K562 (cell line): Measurements from ENCODE around the gene SMIM41. TPM values are rescaled to one million over a fixed set of nuclear protein-coding genes. Genes with fewer than 3 reads are reported as not detected.

Experiments used
- polyA plus RNA-seq, 8 experiments: library from polyadenylated mRNA; depleted of rRNA in 4 of 8; stranded (reverse) in 5 of 8; unstranded in 3 of 8; fragments of >200 nt; fragmentation: Nextera tagmentation in 2 of 8; fragmentation: Illumina TruSeq in 1 of 8; extraction: Ambion mirVana in 2 of 8; extraction: Trizol in 1 of 8; gene quantifications; 2 replicates each; pipeline versions ENCODE4 v1.2.1 to v1.2.3, GENCODE V29; 2011 to 2014; ENCODE audit warnings: inconsistent platforms in 1 of 8, missing spikeins in 1 of 8
- total RNA-seq, 7 experiments: library from RNA; depleted of rRNA in 6 of 7; stranded (reverse); fragments of >200 nt in 6 of 7; fragmentation: Illumina TruSeq in 2 of 7; extraction: Trizol in 2 of 7; gene quantifications; 2 replicates each; pipeline versions ENCODE4 v1.2.1 to v1.2.3, GENCODE V29; 2011 to 2021; ENCODE audit warnings: low replicate concordance in 1 of 7

Gene SMIM41
- total and polyA plus RNA-seq, 9 of the 15 experiments (the other 6 are each of a cell fraction or from before 2014, with no cell fraction given) = not detected

Other genes with a start within 250 kb of the SMIM41 start
Only the 7 nearest of the 12 such genes appear.
- gene ACVRL1, start 172.2 kb upstream of the SMIM41 start, total RNA-seq (2014; rRNA removed) = 0.20 and 0.91 TPM in 2 replicates
- 0.06 and 0.22 TPM in 2 replicates for gene ACVRL1, start 172.2 kb upstream of the SMIM41 start, total RNA-seq (2014; rRNA removed; fragmentation: Illumina TruSeq; extraction: Trizol)
- 0.36 and 0.87 TPM in 2 replicates for gene ACVRL1, start 172.2 kb upstream of the SMIM41 start, total RNA-seq (2015; rRNA removed; fragmentation: Illumina TruSeq; extraction: Trizol)
- gene ACVRL1, start 172.2 kb upstream of the SMIM41 start, total RNA-seq (2021) = 1.3 and 1.4 TPM in 2 replicates
- gene ACVRL1, start 172.2 kb upstream of the SMIM41 start, polyA plus RNA-seq (2011; rRNA removed) = 0.26 and 0.83 TPM in 2 replicates
- gene ACVRL1, start 172.2 kb upstream of the SMIM41 start, polyA plus RNA-seq (2014; fragmentation: Illumina TruSeq; extraction: Trizol) = 0.30 and 0.71 TPM in 2 replicates
- under 1 TPM; 0.07 to 0.11 TPM for gene ACVRL1, start 172.2 kb upstream of the SMIM41 start, polyA plus RNA-seq (2014; fragmentation: Nextera tagmentation; extraction: Ambion mirVana)
- gene ACVRL1, start 172.2 kb upstream of the SMIM41 start, polyA plus RNA-seq (2014; rRNA removed) = 0.42 and 0.45 TPM in 2 replicates
- gene ACVR1B, start 128.0 kb upstream of the SMIM41 start, total RNA-seq (2014; rRNA removed) = 6.8 and 8.6 TPM in 2 replicates
- gene ACVR1B, start 128.0 kb upstream of the SMIM41 start, total RNA-seq (2014; rRNA removed; fragmentation: Illumina TruSeq; extraction: Trizol) = 5.9 and 6.7 TPM in 2 replicates
- 5.9 and 6.9 TPM in 2 replicates for gene ACVR1B, start 128.0 kb upstream of the SMIM41 start, total RNA-seq (2015; rRNA removed; fragmentation: Illumina TruSeq; extraction: Trizol)
- 10.3 and 15.1 TPM in 2 replicates for gene ACVR1B, start 128.0 kb upstream of the SMIM41 start, total RNA-seq (2021)
- gene ACVR1B, start 128.0 kb upstream of the SMIM41 start, polyA plus RNA-seq (2011; rRNA removed) = 8.0 and 8.4 TPM in 2 replicates
- gene ACVR1B, start 128.0 kb upstream of the SMIM41 start, polyA plus RNA-seq (2014; fragmentation: Illumina TruSeq; extraction: Trizol) = 9.9 and 10.8 TPM in 2 replicates
- under 1 TPM; 0.97 to 0.98 TPM for gene ACVR1B, start 128.0 kb upstream of the SMIM41 start, polyA plus RNA-seq (2014; fragmentation: Nextera tagmentation; extraction: Ambion mirVana)
- 7.2 and 11.3 TPM in 2 replicates for gene ACVR1B, start 128.0 kb upstream of the SMIM41 start, polyA plus RNA-seq (2014; rRNA removed)
- 0.82 and 1.5 TPM in 2 replicates for gene TAMALIN, start 72.8 kb upstream of the SMIM41 start, total RNA-seq (2014; rRNA removed)
- 0.70 and 1.3 TPM in 2 replicates for gene TAMALIN, start 72.8 kb upstream of the SMIM41 start, total RNA-seq (2014; rRNA removed; fragmentation: Illumina TruSeq; extraction: Trizol)
- gene TAMALIN, start 72.8 kb upstream of the SMIM41 start, total RNA-seq (2015; rRNA removed; fragmentation: Illumina TruSeq; extraction: Trizol) = 2.2 and 3.2 TPM in 2 replicates
- gene TAMALIN, start 72.8 kb upstream of the SMIM41 start, total RNA-seq (2021) = 1.3 and 1.5 TPM in 2 replicates
- gene TAMALIN, start 72.8 kb upstream of the SMIM41 start, polyA plus RNA-seq (2011; rRNA removed) = 0.74 and 1.1 TPM in 2 replicates
- gene TAMALIN, start 72.8 kb upstream of the SMIM41 start, polyA plus RNA-seq (2014; fragmentation: Illumina TruSeq; extraction: Trizol) = 0.65 and 1.1 TPM in 2 replicates
- gene TAMALIN, start 72.8 kb upstream of the SMIM41 start, polyA plus RNA-seq (2014; fragmentation: Nextera tagmentation; extraction: Ambion mirVana) = not detected
- gene TAMALIN, start 72.8 kb upstream of the SMIM41 start, polyA plus RNA-seq (2014; rRNA removed) = 1.2 and 1.5 TPM in 2 replicates
- 2.0 and 2.2 TPM in 2 replicates for gene NR4A1, start 28.3 kb upstream of the SMIM41 start, total RNA-seq (2014; rRNA removed)
- gene NR4A1, start 28.3 kb upstream of the SMIM41 start, total RNA-seq (2014; rRNA removed; fragmentation: Illumina TruSeq; extraction: Trizol) = 0.47 and 0.86 TPM in 2 replicates
- 0.07 and 0.34 TPM in 2 replicates for gene NR4A1, start 28.3 kb upstream of the SMIM41 start, total RNA-seq (2015; rRNA removed; fragmentation: Illumina TruSeq; extraction: Trizol)
- gene NR4A1, start 28.3 kb upstream of the SMIM41 start, total RNA-seq (2021) = 4.4 and 4.7 TPM in 2 replicates
- gene NR4A1, start 28.3 kb upstream of the SMIM41 start, polyA plus RNA-seq (2011; rRNA removed) = 2.0 and 3.2 TPM in 2 replicates
- 1.7 and 2.4 TPM in 2 replicates for gene NR4A1, start 28.3 kb upstream of the SMIM41 start, polyA plus RNA-seq (2014; fragmentation: Illumina TruSeq; extraction: Trizol)
- gene NR4A1, start 28.3 kb upstream of the SMIM41 start, polyA plus RNA-seq (2014; fragmentation: Nextera tagmentation; extraction: Ambion mirVana) = under 1 TPM in 1 of 2 experiments, not detected in 1; 0.08 TPM
- 1.7 and 2.7 TPM in 2 replicates for gene NR4A1, start 28.3 kb upstream of the SMIM41 start, polyA plus RNA-seq (2014; rRNA removed)
- 50.5 and 52.4 TPM in 2 replicates for gene ATG101, start 9.7 kb upstream of the SMIM41 start, total RNA-seq (2014; rRNA removed)
- 15.0 and 20.8 TPM in 2 replicates for gene ATG101, start 9.7 kb upstream of the SMIM41 start, total RNA-seq (2014; rRNA removed; fragmentation: Illumina TruSeq; extraction: Trizol)
- gene ATG101, start 9.7 kb upstream of the SMIM41 start, total RNA-seq (2015; rRNA removed; fragmentation: Illumina TruSeq; extraction: Trizol) = 29.7 and 31.8 TPM in 2 replicates
- 38.0 and 38.1 TPM in 2 replicates for gene ATG101, start 9.7 kb upstream of the SMIM41 start, total RNA-seq (2021)
- 40.0 and 44.4 TPM in 2 replicates for gene ATG101, start 9.7 kb upstream of the SMIM41 start, polyA plus RNA-seq (2011; rRNA removed)
- 29.1 and 34.1 TPM in 2 replicates for gene ATG101, start 9.7 kb upstream of the SMIM41 start, polyA plus RNA-seq (2014; fragmentation: Illumina TruSeq; extraction: Trizol)
- 1 to 10 TPM; 2.9 to 3.9 TPM for gene ATG101, start 9.7 kb upstream of the SMIM41 start, polyA plus RNA-seq (2014; fragmentation: Nextera tagmentation; extraction: Ambion mirVana)
- 39.9 and 42.9 TPM in 2 replicates for gene ATG101, start 9.7 kb upstream of the SMIM41 start, polyA plus RNA-seq (2014; rRNA removed)
- gene KRT80, start 112.3 kb downstream of the SMIM41 start, total RNA-seq (2014; rRNA removed) = not detected in 2 replicates
- not detected in 2 replicates for gene KRT80, start 112.3 kb downstream of the SMIM41 start, total RNA-seq (2014; rRNA removed; fragmentation: Illumina TruSeq; extraction: Trizol)
- not detected in 2 replicates for gene KRT80, start 112.3 kb downstream of the SMIM41 start, total RNA-seq (2015; rRNA removed; fragmentation: Illumina TruSeq; extraction: Trizol)
- gene KRT80, start 112.3 kb downstream of the SMIM41 start, total RNA-seq (2021) = not detected in 2 replicates
- gene KRT80, start 112.3 kb downstream of the SMIM41 start, polyA plus RNA-seq (2011; rRNA removed) = not detected in 2 replicates
- gene KRT80, start 112.3 kb downstream of the SMIM41 start, polyA plus RNA-seq (2014; fragmentation: Illumina TruSeq; extraction: Trizol) = not detected in 2 replicates
- gene KRT80, start 112.3 kb downstream of the SMIM41 start, polyA plus RNA-seq (2014; fragmentation: Nextera tagmentation; extraction: Ambion mirVana) = not detected
- not detected in 2 replicates for gene KRT80, start 112.3 kb downstream of the SMIM41 start, polyA plus RNA-seq (2014; rRNA removed)
- not detected in 2 replicates for gene KRT7, start 153.5 kb downstream of the SMIM41 start, total RNA-seq (2014; rRNA removed)
- not detected in 2 replicates for gene KRT7, start 153.5 kb downstream of the SMIM41 start, total RNA-seq (2014; rRNA removed; fragmentation: Illumina TruSeq; extraction: Trizol)
- not detected in 2 replicates for gene KRT7, start 153.5 kb downstream of the SMIM41 start, total RNA-seq (2015; rRNA removed; fragmentation: Illumina TruSeq; extraction: Trizol)
- 1.4 and 1.6 TPM in 2 replicates for gene KRT7, start 153.5 kb downstream of the SMIM41 start, total RNA-seq (2021)
- gene KRT7, start 153.5 kb downstream of the SMIM41 start, polyA plus RNA-seq (2011; rRNA removed) = not detected in 2 replicates
- gene KRT7, start 153.5 kb downstream of the SMIM41 start, polyA plus RNA-seq (2014; fragmentation: Illumina TruSeq; extraction: Trizol) = not detected in 2 replicates
- not detected for gene KRT7, start 153.5 kb downstream of the SMIM41 start, polyA plus RNA-seq (2014; fragmentation: Nextera tagmentation; extraction: Ambion mirVana)
- not detected in 2 replicates for gene KRT7, start 153.5 kb downstream of the SMIM41 start, polyA plus RNA-seq (2014; rRNA removed)